ENCODE data around the gene AP5Z1. TPM values are rescaled to one million over a fixed set of nuclear protein-coding genes. Genes with fewer than 3 reads are reported as not detected.
A peak's percentile ranks its signal among the peaks of the same experiment; 100 is the strongest.

The AP5Z1 gene
- polyA plus RNA-seq, 1 donor from 2014 or later = 37.7 TPM

DNA sequence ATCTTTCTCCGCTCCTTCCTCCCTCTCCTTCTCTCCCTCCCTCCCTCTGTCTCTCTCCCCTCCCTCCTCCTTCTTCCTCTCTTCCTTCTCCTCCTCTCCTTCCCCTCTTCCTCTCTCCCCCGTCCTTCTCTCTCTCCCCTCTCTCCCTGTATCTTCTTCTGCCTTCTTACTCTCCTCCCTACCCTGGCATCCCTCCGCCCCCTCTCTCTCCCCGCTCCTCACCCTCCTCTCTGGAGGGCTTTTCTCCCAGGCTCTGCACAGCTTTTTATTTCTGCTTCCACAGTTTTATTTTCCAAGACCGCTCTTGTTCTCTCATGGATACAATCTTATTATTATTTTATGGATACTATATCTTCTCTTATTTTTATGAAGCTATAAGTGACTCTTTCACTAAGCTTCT is 32.6 kb downstream of the AP5Z1 start:
- H3K4me1 Mint-ChIP-seq = peaks cover 0 to 7% (median 5%) of the 10 kb centered on the region in 3 donors
- H3K9me3 Mint-ChIP-seq = peaks cover 0 to 4% (median 2%) of the 10 kb centered on the region in 3 donors
- peaks cover 30% of the 10 kb centered on the region for H3K27me3 Mint-ChIP-seq
- peaks cover 1% of the 10 kb centered on the region for H3K36me3 Mint-ChIP-seq
- no peak overlapping the region for H3K27ac Mint-ChIP-seq
- H3K4me3 Mint-ChIP-seq = no peak overlapping the region

DNA sequence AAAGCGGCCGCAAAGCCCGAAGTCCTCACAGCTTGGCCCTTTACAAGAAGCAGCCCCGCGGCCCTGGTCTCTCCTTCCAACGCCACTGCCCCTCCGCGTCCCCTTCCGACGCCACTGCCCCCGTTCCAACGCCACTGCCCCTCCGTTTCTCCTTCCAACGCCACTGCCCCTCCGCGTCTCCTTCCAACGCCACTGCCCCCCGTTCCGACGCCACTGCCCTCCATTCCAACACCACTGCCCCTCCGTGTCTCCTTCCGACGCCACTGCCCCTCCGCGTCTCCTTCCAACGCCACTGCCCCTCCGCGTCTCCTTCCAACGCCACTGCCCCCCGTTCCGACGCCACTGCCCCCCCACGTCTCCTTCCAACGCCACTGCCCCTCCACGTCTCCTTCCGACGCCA is 33.1 kb downstream of the AP5Z1 start:
- Mint-ChIP-seq H3K4me1 (peaks cover 0 to 7% (median 5%) of the 10 kb centered on the region in 3 donors), H3K27ac (no peak overlapping the region), H3K4me3 (peak overlapping the region in 1 of 4 donors; percentile 9), H3K27me3 (peaks cover 35% of the 10 kb centered on the region), H3K36me3 (peaks cover 1% of the 10 kb centered on the region), H3K9me3 (peaks cover 0 to 6% (median 2%) of the 10 kb centered on the region in 3 donors)

DNA sequence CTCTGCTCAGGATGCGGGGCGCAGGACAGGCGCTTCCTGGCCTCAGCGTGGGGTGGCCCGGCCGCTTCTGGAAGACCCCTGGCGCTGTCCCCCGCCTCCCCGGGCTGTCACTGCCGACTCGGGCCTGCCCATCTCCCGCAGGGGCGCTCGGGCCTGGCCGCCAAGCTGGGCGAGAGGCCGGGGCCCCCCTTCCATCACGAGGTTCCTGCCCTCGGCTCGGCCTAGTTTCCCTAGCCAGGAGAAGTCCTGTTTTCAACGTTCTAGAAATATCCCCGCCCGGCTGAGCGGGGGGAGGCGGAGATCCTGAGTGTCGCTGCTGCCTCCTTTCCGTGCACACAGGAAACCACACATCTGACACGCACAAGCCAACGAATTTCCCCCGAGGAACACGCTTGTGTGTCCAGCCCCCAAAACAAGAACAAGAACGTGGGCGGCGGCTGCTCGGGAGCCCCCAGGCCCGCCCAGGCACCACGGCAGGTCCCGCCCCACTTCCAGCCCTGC is 33.7 kb downstream of the AP5Z1 start:
- Mint-ChIP-seq H3K4me1 (peaks cover 0 to 7% (median 5%) of the 10 kb centered on the region in 3 donors), H3K4me3 (peak overlapping the region in 3 of 4 donors; percentile 63 to 90 (median 87)), H3K9me3 (peaks cover under 1 to 6% (median 2%) of the 10 kb centered on the region in 3 donors), H3K27me3 (peaks cover 37% of the 10 kb centered on the region), H3K27ac (no peak overlapping the region), H3K36me3 (peaks cover 3% of the 10 kb centered on the region)

DNA sequence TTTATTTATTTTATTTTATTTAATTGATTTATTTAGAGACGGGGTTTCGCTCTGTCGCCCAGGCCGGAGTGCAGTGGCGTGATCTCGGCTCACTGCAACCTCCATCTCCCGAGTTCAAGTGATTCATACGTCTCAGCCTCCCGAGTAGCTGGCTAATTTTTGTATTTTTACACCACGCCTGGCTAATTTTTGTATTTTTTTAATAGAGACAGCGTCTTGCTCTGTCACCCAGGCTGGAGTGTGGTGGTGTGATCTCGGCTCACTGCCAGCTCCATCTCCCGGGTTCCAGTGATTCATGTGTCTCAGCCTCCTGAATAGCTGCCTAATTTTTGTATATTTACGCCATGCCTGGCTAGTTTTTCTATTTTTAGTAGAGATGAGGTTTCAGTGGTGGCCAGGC is 34.2 kb downstream of the AP5Z1 start:
- Mint-ChIP-seq H3K27me3 (peaks cover 39% of the 10 kb centered on the region), H3K4me3 (peak overlapping the region in 2 of 4 donors; percentile 57 to 90), H3K36me3 (peaks cover 4% of the 10 kb centered on the region), H3K27ac (no peak overlapping the region), H3K9me3 (peaks cover 2 to 6% (median 2%) of the 10 kb centered on the region in 3 donors), H3K4me1 (peaks cover 0 to 7% (median 5%) of the 10 kb centered on the region in 3 donors)

DNA sequence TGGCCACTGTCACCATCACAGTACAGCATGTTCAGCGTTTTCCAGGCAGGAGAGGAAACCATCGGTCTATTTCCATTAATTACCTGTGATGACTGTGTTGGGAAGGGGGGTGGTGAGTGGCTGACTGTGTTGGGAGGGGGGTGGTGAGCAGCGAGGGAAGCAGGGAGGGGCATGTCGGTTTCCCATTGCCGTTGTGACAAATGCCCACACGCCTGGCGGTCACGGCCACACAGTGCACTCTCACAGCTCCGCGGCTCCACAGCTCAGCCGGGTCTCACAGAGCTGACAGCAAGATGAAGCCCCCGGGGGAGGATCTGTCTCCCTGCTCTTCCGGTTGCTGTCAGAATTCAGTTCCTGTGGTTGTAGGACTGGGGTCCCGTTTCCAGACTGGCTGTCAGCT is 39.0 kb downstream of the AP5Z1 start:
- Mint-ChIP-seq H3K4me1 (peaks cover 0 to 5% (median 4%) of the 10 kb centered on the region in 3 donors), H3K27ac (no peak overlapping the region), H3K9me3 (peaks cover 2 to 6% (median 2%) of the 10 kb centered on the region in 3 donors), H3K27me3 (peaks cover 39% of the 10 kb centered on the region), H3K4me3 (no peak overlapping the region), H3K36me3 (peaks cover 4% of the 10 kb centered on the region)

DNA sequence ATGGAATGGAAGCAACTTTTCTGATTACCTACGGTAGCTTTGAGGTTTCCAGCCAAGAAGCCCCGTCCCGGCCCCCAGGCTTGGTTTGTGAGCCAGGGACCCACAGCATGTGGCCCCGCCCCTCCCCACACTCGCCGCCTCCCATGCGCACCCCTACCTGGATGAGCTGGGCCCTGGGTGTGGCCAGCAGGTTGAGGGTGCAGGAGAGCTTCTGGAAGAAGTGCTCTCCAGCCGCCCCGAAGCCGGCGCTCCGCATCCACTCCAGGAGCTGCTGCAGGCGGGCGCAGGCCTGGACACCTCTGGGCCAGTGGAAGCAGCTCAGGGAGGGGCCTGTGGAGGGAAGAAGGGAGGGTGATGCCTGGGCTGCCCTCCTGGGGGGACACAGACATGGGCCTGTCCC is 39.7 kb downstream of the AP5Z1 start:
- H3K4me1 Mint-ChIP-seq = peaks cover 0 to 3% (median 1%) of the 10 kb centered on the region in 3 donors
- H3K9me3 Mint-ChIP-seq = peaks cover 2 to 6% (median 2%) of the 10 kb centered on the region in 3 donors
- H3K4me3 Mint-ChIP-seq = no peak overlapping the region
- peaks cover 38% of the 10 kb centered on the region for H3K27me3 Mint-ChIP-seq
- H3K36me3 Mint-ChIP-seq = peaks cover 4% of the 10 kb centered on the region
- H3K27ac Mint-ChIP-seq = no peak overlapping the region

DNA sequence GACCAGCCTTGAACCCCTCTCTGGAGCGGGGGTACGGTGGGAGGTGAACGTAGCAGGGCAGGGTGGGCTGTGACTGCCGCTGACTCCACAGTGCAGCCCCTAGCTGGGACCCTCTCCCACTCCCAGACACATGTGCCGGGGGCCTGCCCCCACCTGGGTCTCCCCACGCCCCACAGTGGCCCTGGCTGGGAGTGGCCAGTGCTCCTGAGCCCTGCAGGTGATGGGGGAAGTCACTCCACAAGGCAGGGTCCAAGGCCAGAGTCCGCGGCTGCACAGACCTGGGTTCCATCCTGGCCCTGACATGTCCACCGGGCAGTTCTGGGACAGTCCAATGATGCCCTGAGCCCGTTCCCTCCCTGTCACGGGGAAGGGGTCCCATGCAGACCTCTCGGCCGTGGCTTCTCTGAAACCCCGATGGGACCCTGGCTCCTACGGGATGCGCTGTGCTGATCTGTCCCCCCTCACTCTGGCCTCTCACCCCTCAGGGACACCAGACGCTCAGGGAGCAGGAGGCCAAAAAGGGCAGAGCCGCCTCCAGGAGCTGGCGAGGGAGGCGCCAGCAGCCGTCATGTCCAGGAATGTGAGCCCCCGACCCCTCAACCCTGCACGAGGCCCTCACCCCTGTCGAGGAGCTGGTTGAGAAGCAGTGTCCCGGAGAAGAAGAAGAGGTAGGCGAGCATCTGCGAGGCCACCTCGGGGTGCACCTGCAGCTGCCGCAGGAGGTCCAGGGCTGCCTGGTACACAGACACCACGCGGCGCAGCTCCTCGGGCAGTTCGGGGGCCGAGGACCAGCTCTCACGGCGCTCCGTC is 40.4 kb downstream of the AP5Z1 start:
- no peak overlapping the region for H3K27ac Mint-ChIP-seq
- no peak overlapping the region for H3K4me3 Mint-ChIP-seq
- peaks cover 31% of the 10 kb centered on the region for H3K27me3 Mint-ChIP-seq
- H3K4me1 Mint-ChIP-seq = peaks cover 0 to 1% (median 0%) of the 10 kb centered on the region in 3 donors
- peaks cover 2 to 6% (median 2%) of the 10 kb centered on the region in 3 donors for H3K9me3 Mint-ChIP-seq
- H3K36me3 Mint-ChIP-seq = peaks cover 4% of the 10 kb centered on the region

DNA sequence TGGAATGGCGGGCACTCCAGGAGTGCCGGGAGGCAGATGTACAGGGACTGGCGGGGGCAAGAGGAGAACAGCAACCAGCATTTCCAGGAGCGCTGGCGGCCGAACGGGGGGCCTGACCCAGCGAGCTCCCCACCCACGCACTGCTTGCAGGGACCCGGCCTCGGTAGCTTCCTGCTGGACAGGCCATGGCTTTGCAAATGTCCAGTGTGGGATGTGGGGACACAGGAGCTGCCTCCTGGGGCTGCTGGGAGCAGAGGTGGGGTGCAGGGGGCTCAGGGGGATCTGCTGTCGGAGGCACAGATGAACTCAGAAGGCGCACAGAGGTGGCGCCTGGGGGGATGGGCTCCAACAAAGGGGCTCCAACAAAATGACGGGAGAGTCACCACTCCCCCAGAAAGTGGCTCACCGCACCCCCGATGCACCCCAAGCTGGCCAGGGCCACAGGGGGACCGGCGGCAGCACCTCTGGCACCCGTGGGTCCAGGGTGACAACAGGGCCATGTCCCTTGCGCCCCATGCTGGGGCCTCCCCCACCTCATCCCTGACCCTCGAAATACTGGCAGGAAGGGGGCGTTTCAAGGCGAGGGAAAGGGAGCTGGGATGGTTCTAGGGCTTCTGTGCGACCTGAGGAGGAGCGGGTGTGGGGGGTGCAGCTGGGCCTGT is 41.1 kb downstream of the AP5Z1 start:
- Mint-ChIP-seq H3K27ac (no peak overlapping the region), H3K4me1 (peaks cover 0 to 1% (median 0%) of the 10 kb centered on the region in 3 donors)

DNA sequence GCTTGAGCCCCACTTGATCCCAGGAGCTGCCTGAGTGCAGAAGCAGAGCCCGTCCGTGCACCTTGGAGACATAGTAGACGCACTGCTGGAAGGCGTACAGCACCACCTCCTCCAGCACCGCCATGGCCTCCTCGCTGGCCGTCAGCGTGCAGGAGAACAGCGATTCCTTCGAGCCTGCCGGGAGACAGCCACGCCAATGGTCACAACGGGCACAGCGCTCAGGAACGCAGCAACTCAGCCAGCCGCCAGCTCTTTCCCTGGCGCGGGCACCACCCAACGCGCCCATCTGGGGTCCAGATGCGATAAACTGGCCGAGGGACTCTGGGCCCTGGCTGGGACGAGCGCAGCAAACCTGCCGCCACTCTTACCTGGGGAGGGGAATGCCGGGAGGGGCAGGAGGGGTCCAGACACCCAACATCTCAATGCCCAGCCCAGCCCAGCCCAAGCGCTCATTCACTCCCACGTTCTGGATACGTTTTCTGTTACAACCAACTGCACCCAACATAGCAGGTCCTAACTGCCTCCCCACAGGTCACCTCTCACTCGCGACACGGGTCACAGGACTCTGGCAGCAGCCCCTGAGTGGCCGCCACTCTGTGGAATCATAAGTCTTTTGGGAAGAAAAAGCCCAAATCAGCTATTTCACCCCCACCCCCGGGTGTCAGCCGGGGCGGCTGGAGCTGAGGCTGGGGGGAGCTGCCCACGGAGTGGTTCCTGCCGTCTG is 41.9 kb downstream of the AP5Z1 start:
- no peak overlapping the region for H3K4me3 Mint-ChIP-seq
- H3K36me3 Mint-ChIP-seq = peaks cover 4% of the 10 kb centered on the region
- peaks cover 2 to 6% (median 2%) of the 10 kb centered on the region in 3 donors for H3K9me3 Mint-ChIP-seq
- peaks cover 0 to 1% (median 0%) of the 10 kb centered on the region in 3 donors for H3K4me1 Mint-ChIP-seq
- peaks cover 30% of the 10 kb centered on the region for H3K27me3 Mint-ChIP-seq
- no peak overlapping the region for H3K27ac Mint-ChIP-seq

More for the DNA sequence above, 41.1 kb downstream of the AP5Z1 start:
- H3K4me3 Mint-ChIP-seq = no peak overlapping the region
- H3K36me3 Mint-ChIP-seq = peaks cover 4% of the 10 kb centered on the region
- H3K9me3 Mint-ChIP-seq = peaks cover 2 to 6% (median 2%) of the 10 kb centered on the region in 3 donors
- H3K27me3 Mint-ChIP-seq = peaks cover 27% of the 10 kb centered on the region

DNA sequence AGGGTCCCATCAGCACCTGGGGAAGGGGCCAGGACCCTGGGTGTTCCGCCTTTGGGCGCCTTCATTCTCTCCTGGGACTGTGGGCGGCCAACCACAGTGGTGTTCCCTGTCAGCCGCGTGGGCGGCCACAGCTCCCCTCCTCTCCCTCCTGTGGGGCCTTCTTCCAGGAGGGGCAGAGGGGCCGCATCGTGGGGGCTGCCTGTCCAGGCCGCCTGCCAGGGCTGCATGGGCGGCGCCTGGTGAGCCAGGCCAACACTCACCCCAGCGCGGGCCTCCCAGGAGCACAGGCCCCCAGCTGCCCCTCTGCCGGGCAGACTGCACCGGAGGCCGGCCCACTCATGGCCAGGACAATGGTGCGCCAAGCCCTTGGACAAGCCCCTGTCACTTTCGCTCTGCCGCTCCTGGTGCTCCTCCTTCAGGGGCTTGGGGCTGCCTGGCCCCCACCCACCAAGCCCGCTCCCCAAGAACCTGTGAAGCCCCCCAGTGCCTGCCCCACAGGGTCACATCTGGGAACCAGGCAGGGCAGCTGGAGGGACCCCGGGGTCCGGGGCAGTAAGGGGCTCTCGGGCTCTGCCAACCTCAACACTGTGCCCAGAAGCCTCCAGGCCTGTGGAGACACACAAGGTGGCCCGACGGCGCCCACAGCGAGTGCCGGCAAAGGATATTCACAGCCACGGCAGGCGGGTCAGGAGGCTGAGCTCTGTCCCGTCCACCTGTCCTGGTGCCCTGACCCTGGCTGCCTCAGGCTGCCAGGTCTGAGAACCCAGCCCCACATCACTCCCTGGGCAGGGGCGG is 42.8 kb downstream of the AP5Z1 start:
- no peak overlapping the region for H3K27ac Mint-ChIP-seq
- H3K4me1 Mint-ChIP-seq = no peaks in the 10 kb centered on the region
- H3K36me3 Mint-ChIP-seq = peaks cover 3% of the 10 kb centered on the region
- H3K9me3 Mint-ChIP-seq = peaks cover 0 to 2% (median 0%) of the 10 kb centered on the region in 3 donors
- peaks cover 24% of the 10 kb centered on the region for H3K27me3 Mint-ChIP-seq
- H3K4me3 Mint-ChIP-seq = no peak overlapping the region

DNA sequence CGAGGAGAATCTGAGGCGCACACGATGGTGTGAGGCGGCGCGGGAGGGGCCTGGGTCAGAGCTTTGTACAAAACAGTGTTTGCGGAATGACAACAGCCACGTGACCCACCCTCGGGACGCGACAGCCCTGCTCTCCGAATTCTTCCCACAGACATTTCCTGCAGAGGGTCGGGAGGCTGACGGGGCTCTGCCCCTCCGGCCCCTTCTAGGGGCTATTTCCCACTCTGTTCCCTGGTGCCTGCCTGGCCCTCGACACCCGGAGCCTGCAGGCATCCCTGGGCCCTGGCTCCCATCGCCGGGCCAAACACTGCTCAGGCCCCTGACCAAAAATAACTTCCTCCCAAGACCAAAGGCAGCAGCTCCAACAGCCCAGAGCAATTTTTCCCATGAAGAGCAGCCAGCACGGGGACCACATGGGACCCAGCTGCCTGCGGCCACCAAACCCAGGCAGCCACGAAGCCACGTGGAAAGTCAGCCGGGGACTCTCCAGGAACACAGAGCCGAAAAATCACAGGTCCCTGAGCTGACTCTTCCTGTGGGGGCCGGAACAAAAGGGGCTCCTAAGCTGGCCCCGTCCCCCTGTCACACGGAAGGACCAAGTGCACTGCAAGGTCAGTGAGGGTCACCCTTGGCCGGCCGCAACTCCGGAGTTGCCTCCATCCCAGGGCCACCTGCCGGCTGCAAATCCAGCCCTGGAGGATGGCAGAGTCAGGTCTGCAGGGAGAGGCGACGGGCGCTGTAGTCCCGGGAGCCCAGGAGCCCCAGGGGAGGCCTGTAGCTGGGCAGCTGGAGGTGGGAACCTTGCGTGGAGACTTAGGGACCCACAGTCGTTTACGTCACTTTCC is 44.4 kb downstream of the AP5Z1 start:
- no peaks in the 10 kb centered on the region for H3K4me1 Mint-ChIP-seq
- no peaks in the 10 kb centered on the region for H3K36me3 Mint-ChIP-seq
- no peak overlapping the region for H3K27ac Mint-ChIP-seq
- H3K9me3 Mint-ChIP-seq = no peaks in the 10 kb centered on the region
- H3K4me3 Mint-ChIP-seq = no peak overlapping the region
- H3K27me3 Mint-ChIP-seq = peaks cover 13% of the 10 kb centered on the region

DNA sequence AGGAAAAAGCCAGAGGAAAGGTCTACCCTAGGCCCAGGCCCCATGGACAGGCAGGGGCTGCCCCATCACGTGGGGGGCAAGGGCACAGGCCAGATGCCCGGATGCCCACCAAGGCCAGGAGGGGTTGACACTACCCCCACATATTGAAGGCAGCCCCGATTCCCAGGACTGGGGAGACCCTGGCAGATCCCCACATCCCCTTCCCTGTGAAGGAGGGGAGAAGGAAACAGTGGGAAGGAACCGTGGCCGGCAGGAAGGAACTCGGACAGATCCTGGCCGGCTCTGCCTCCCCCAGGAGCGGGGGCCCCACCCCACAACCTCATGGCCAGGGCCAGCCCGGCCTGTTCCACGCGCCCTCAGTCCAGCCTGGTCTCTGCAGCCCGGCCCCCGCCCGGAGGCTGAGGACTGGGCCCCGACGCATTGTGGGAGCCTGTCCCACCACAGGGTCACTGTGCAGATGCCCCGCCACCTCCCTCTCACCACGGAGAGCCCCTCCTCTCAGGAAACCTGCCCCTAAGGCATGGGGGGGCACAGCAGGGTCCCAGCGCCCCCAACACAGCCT is 45.1 kb downstream of the AP5Z1 start:
- no peak overlapping the region for H3K4me3 Mint-ChIP-seq
- H3K9me3 Mint-ChIP-seq = no peaks in the 10 kb centered on the region
- no peaks in the 10 kb centered on the region for H3K4me1 Mint-ChIP-seq
- H3K36me3 Mint-ChIP-seq = no peaks in the 10 kb centered on the region
- peaks cover 11% of the 10 kb centered on the region for H3K27me3 Mint-ChIP-seq
- no peak overlapping the region for H3K27ac Mint-ChIP-seq

DNA sequence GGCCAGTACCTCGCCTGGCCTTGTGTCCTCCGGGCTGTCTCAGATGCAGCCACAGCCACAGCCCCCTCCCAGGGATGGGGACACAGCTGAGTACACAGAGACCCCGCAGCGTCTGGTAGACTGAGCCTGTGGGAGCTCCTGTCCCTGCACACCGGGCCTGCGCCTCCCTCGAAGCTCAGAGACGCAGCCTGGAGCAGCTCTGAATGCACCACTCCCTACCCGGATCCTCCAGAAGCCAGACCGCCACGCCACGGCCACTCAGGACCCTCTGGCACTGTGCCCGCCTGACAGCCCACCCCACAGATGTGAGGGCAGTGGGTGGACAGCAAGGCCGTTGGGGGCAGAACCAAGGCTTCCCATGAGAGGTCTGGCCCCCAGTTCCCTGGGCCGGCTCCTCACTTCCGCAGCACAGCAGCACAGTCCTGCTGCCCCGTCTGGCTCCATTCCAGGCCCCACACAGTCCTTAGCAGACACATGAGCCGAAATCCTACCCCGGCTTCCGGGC is 45.6 kb downstream of the AP5Z1 start:
- H3K36me3 Mint-ChIP-seq = no peaks in the 10 kb centered on the region
- H3K27ac Mint-ChIP-seq = no peak overlapping the region
- H3K27me3 Mint-ChIP-seq = peaks cover 11% of the 10 kb centered on the region
- no peaks in the 10 kb centered on the region for H3K4me1 Mint-ChIP-seq
- peaks cover 0 to 1% (median 0%) of the 10 kb centered on the region in 3 donors for H3K9me3 Mint-ChIP-seq
- no peak overlapping the region for H3K4me3 Mint-ChIP-seq
